HG03432 (cell line): ENCODE results near the gene MEP1B.

Source experiments
- ATAC-seq: cut with Tn5 transposase; IDR thresholded peaks from one replicate; pipeline ENCODE4 v1.9.1; 2021; ENCODE audit warnings: mild to moderate bottlenecking, moderate library complexity; ENCODE audit not compliant: unreplicated experiment

The MEP1B gene

GRCh38 chr18:32262092-32262491, 72.3 kb downstream of the MEP1B start:
- no peak for ATAC-seq

DNA sequence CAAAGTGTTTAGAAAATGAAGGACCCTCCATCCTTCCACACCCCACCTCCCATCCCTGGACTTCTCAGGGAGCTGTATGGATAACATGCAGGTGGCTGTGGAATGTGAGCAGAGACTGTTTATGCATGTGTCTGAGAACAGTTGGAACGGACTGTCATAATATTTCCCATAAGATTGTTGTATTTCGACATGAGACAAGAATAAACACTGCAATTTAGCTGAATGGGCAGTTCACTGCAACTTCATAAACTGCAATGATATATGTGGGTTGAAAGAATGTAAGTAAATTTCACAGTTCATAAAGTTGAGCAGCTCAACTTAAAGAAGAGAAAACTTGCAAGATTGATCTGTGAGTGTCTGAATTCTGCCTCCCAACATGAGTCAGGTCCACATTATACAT, 74.6 kb downstream of the MEP1B start:
- no peak for ATAC-seq

GRCh38 chr18:32267463-32267862, 77.6 kb downstream of the MEP1B start:
- no peak for ATAC-seq
